Right ventricle myocardium superior (tissue), 1 donor: ENCODE results near the gene GRAP. TPM values are rescaled to one million over a fixed set of nuclear protein-coding genes. Genes with fewer than 3 reads are reported as not detected.
A peak's percentile ranks its signal among the peaks of the same experiment; 100 is the strongest.
"Not testable (repeated sequence)": the region's sequence is repeated elsewhere in the genome, so short reads cannot be mapped to it uniquely, and the experiment has no call there.

Experiments used
- ATAC-seq: fragments of 200-7000 bp; cut with Tn5 transposase; one replicate; pipeline ENCODE4 v1.9.1; 2020; ENCODE audit warnings: mild to moderate bottlenecking; ENCODE audit not compliant: poor library complexity
- DNase-seq: peaks from one replicate; pipeline ENCODE4 v3.0.0-alpha.2; 2020
- intact Hi-C: fragments of 100-400 bp; cut with DNase I; formaldehyde crosslinking; loops from one replicate; pipeline ENCODE4 v1.11.2; 2022
- long read RNA-seq: library from polyadenylated mRNA; unstranded; transcript quantifications from one replicate; pipeline ENCODE4 v2.0.0, GENCODE V29; 2021
- total RNA-seq: library from RNA; stranded (reverse); fragmentation: NEBNext Ultra II Directional; extraction: Animal tissue kit (Norgen Biotek cat#: 25700); gene quantifications from one replicate; pipeline ENCODE4 v1.2.1, GENCODE V29; 2021
- donor health status: DM: no; HTN: yes; CAD: no; lungs with severe emphysema.

GRAP gene
- total RNA-seq, result 2.0 TPM
- long read RNA-seq, transcript GRAP-201 (5 exons, 2,651 nt), result major isoform, 7 of 9 reads
- long read RNA-seq, partial matches to known transcripts, result 0 of 9 reads
- long read RNA-seq, other reads (novel, unspliced or antisense), result 1 of 9 reads

DNA sequence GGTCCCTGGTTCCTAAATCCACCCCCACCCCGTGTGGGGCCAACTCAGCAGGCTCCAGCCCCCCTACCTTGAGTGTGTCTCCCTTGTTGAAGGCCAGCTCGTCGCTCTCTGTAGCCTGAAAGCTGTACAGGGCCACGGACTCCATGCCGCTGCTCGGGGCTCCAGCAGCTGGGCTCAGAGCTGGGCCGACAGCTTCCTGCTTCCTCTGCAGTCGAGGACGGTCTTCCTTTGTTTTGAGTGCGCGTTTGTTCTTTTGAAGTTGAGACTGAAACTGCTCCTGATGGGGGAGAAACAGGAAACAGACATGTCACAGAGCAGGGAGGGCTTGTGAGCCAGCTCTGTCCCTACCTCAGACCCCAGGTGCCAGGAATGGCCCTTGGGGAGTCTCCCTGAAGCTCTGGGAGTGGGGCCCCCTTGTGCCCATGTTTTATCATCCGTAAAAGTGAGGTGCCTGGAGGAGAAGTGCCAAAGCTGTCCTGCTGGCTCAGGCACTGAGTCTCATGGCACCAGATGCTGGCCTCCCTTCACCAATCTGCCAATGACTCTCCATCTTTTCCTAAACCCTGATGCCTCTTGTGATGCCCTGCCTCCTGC is at the start of gene GRAP:
Gene GRAP (minus strand): TSS at position 176 of the 594 bp plus-strand sequence. CDS start 31 bp downstream, at position 145.
- peak; percentile 52 for ATAC-seq
- intact Hi-C loops, DNase-seq: not testable (repeated sequence)

DNA sequence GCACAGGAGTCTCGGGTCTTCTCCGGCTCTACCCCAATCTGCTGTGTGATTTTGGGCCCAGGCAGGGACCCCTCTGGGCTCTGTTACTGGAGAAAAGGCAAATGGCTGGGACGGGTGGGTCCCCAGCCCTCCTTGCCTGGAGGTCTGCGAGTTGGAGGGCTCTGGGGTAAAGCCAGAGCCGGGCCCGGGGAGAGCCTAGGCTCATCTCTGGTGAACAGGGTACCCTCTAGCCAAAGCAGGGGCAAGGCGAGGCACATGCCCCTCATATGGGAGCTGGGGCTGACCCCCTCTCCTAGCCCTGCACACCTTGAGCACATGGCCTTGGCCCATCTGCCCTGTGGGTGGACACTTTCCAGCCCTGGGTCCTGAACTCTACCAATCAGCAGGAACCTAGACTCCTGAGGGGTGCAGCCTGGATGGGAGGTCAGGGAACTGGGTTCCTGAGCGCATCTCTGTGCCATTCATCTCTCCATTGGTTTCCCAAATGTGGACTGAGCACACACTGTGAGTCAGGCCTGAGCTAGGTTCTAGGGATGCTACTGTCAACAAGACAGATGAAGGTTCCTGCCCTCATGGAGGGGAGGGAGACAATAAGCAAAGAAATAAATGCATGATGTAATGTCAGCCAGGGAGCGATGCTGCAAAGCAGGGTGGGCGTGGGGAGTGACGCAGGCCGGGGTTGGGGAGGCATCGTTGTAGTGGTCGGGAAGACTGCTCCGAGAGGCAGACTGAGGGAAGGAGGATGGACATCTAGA is 47.1 kb upstream of the GRAP start:
- intact Hi-C loops, ATAC-seq: not testable (repeated sequence)
- DNase-seq, result peak; percentile 3

DNA sequence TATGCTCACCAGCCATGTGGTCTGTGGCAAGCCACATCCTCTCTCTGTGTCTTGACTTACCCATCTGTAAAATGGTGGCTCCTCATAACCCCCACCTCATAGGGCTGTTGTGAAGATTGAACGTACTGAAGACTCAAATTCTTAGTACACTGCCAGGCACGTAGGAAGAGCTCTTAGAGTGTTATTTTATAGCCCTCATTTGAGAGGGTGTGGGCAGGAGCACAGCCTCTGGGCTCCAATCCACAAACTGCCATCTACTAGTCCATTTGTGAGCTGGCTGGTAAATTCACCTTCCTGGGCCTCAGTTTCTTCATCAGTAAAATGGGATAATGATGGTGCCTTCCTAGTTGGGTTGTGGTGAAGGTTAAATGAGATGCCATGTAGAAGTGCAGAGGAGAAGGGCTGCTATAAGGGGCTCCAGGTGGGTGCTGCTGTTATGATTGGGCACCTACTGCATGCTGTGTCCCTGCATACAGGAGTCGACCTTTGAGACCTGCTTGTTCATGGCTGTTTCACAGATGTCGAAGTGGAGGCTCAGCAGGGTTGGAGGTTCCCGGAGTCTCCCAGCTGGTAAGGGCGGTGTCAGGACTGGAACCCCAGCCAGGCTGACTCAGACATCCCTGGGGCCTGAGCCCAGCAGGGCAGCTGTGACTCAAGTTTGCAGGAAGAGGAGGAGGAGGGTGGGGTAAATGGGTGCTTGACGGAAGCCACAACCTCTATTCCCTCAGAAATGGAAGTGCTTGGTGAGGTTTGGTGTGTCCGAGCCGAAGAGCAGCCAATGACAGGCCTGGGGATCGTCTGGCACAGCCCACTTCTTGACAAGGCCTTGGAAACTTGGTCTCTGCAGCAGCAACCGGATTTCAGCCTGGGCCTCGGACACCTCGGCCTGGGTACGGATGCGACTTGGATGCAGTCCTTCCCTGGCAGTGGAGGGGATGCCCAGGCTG is 46.3 kb upstream of the GRAP start:
- ATAC-seq (peak; percentile 34), DNase-seq (peak; percentile 34)
- intact Hi-C loops, result not testable (repeated sequence)

DNA sequence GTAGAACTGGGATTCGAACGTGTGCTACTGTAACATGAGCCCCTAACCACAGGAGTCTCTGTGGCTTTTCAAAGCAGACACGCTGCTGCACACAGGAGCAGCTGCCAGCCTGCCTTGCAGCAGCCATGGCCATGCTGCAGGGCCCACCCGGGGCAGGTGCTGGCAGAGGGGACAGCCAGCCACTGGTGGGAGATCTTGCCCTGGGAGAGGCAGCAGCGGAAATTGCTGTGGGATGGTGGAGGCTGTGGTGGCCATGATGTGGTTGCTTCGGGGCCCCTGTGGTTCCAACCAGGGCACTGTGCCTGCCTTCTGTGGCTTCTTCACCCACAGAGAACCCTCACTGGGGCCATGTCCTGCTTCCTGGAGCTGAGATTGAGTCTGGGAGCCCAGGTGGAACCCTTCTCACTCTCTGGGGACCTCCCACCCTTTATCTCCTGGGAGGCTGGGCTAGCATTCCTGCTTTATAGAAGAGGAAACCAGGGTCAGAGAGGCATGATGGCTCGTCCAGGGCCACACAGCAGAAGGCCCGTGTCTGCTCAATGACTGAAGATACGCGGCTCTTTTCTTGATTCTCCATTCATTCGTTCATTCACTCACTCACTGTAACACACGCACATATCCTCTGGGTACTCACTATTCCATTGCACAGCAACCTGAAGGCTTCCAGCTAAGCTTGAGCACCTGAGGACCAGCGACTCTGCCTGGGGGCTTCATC is 43.5 kb upstream of the GRAP start:
- intact Hi-C loops, DNase-seq, ATAC-seq: not testable (repeated sequence)

DNA sequence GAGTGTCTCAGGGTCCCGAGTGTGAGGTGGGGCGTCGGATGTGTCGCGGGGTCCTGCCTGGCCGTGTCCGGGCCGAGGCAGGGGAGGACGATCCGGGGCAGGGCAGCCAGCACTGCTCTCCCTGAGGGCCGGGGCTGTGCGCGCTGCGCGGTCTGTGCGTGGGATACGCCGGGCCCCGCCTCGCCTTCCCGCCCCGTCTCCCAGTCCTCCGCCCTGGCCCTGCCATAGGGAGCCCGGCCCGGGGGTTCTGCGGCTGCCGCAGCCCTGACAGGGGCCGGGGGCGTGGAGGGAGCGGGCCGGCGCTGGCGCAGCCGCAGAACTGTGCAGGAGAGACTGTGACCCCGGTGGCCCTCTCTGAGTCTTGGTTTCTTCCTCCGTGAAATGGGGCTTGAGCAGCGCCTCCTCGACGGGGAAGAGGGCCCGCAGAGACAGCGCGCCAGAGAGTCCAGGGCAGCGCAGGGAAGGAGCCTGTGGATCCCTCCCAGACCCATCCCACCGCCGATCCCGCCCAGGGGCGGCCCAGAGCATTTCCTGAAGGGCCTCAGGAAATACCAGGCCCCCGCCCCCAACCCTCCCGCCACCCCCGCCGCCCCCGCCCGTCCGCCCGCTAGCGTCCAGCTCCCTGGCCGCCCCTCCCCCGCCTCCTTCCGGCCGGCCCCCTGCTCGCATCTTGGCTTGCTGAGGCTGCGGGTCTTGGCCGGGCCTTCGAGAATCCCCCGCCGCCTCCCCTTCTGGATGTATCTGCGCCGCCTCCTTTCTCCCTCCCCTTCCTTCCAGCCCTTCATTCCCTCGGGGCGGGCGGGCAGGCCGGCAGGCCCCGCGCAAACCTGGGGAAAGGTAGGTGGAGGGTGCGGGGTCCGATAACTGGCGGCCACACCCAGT is 42.3 kb upstream of the GRAP start:
- DNase-seq, intact Hi-C loops: not testable (repeated sequence)
- peak; percentile 92 for ATAC-seq

GRCh38 chr17:19077386-19077785 is 30.6 kb upstream of the GRAP start:
- intact Hi-C loops, DNase-seq: not testable (repeated sequence)
- peak; percentile 28 for ATAC-seq

DNA sequence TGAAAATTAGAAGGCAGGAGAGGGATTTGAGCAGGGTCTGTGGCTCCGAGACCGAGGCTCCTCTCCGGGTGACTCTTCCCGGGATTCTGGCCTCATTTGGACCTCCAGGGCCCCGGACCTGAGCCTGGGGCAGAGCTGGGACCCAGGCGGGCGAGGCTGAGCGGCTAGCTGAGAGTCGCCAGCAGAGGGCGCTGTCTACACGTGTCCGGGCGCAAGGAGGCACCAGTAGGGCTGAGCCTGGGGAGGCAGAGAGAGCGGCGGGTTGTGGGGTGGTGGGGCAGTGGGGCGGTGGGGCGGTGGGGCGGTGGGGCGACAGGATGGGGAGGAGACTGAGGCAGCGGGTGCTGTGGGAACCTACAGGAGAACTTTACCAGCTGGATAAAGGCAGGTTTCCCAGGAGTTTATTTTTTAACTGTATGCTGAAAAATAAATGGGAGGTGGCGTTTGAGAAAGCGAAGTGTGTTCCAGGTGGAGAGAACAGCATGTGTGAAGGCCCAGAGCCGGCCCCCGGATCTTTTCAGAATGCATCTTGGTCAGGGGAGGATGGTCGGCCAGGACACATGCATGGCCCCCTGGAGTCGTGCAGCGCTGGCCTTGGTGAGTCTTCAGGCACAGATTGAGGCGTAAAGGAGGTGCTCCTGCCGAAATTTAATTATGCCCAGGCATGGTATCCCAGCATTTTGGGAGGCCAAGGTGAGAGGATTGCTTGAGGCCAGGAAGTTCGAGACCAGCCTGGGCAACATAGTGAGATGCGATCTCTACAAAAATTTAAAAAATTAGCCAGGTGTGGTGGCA is 29.8 kb upstream of the GRAP start:
- ATAC-seq (peak; percentile 97), DNase-seq (peak; percentile 55)
- intact Hi-C loops, result not testable (repeated sequence)

DNA sequence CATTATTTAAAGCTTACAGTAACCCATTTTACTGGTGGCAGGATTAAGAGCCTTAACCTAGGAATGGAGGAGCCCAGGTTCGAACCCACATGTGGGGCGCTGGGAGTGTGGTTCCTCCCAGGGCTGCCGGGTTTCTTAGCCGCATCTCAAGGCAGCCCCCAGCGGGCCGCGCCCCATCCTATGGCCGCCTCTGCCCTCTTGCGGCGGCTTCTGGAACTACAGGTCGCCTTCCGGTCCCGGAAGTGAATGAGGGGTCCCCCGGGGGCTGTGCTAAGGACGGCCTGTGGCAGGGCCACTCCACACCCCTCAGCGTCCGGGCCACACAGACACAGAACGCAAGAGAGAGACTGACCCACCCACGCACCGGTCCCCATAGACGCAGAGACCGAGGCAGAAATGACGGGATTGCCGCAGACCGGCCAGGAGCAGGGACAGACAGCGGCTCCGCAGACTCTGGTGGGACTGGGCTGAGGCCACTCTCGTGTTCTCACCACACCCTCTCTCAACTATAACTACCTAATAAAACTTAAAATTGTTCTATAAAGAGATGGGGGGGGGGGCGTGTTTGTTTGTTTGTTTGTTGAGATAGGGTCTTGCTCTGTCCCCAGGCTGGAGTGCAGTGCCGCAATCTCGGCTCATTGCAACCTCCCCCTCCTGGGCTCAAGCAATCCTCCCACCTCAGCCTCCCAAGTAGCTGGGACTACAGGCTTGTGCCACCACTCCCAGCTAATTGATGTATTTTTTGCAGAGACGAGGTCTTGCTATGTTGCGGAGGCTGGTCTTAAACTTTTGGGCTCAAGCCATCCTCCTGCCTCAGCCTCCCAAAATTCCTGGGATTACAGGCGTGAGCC is 23.8 kb upstream of the GRAP start:
- peak; percentile 99 for ATAC-seq
- DNase-seq, intact Hi-C loops: not testable (repeated sequence)

DNA sequence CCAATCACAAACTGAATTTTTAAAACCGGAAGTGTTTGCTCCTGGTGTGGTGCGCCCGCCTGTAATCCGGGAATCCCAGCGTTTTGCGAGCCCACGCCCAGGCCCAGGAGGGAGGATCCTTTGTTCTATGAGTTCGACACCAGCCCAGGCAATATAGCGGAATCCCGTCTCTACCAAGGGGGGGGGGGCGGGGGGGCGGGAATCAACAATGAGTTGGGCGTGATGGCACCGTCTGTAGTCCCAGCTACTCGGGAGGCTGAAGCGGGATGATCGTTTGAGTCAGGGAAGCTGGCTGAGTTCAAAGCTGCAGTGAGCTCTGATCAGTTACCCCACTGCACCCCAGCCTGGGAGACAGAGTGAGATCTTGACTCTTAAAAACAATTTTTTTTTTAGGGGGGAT is 17.6 kb upstream of the GRAP start:
- intact Hi-C loops, ATAC-seq, DNase-seq: not testable (repeated sequence)

- DNase-seq, result peak; percentile 84
- intact Hi-C loops, result not testable (repeated sequence)
- ATAC-seq, result peak; percentile 34
These were observed 16.7 kb upstream of the GRAP start for GRCh38 chr17:19063326-19063956.

DNA sequence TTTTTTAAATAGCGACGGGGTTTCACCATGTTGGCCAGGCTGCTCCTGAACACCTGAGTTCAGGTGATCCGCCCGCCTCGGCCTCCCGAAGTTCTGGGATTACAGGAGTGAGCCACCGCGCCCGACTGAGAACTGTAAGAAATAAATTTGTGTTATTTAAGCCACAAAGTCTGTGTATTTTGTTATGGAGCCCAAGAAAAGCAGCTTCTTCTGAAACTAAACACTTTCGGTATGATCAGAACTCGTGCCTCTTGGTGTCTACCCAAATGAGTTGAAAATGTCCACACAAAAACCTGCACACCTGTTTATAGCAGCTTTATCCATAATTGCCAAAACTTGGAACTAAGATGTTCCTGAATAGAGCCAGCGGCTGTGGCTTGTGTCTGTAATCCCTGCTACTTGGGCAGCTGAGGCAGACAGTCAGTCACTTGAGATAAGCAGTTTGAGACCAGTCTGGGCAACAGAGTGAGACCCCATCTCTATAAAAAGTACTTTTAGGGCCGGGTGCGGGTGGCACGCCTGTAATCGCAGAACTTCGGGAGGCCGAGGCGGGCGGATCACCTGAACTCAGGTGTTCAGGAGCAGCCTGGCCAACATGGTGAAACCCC is 16.1 kb upstream of the GRAP start:
- intact Hi-C loops, DNase-seq: not testable (repeated sequence)
- ATAC-seq, result peak; percentile 96

DNA sequence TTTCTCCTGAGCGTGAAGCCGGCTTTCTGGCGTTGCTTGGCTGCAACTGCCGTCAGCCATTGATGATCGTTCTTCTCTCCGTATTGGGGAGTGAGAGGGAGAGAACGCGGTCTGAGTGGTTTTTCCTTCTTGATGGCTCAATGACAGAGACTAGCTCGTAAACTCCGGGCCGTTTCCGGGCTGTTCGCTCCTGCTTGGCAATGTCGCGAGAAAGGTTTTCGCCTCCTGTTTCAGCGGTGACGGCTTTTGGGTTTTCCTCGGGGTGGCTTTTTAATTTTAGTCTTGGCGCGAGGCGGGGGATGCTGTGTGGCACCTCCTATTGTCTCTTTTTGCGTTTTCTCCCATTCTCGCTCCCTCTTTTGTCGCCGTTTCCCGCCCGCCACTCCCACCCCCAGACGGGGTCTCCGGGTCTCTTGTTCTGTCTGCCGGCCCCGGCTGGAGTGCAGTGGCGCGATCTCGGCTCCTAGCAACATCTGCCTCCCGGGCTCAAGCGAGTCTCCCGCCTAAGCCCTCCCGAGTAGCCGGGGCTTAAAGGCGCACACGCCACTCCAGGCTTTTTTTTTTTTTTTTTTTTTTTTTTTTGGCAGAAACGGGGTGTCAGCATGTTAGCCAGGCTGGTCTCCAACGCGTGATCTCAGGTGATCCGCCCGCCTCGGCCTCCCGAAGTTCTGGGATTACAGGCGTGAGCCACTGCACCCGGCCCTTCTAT is 15.4 kb upstream of the GRAP start:
- DNase-seq, result peak; percentile 69
- intact Hi-C loops, result not testable (repeated sequence)
- peak; percentile 46 for ATAC-seq

GRCh38 chr17:19055447-19055846 is 8.7 kb upstream of the GRAP start:
- intact Hi-C loops, result not testable (repeated sequence)
- ATAC-seq, result peak; percentile 57

GRCh38 chr17:19048826-19049225 is 2.1 kb upstream of the GRAP start:
- DNase-seq, intact Hi-C loops, ATAC-seq: not testable (repeated sequence)

More at GRCh38 chr17:19055447-19055846, 8.7 kb upstream of the GRAP start:
- DNase-seq, result not testable (repeated sequence)
